Medulla oblongata (tissue), 1 donor: ENCODE results near the gene DIP2A.
A peak's percentile ranks its signal among the peaks of the same experiment; 100 is the strongest.

ENCODE experiments used
- DNase-seq: peaks from one replicate; pipeline ENCODE4 v3.0.0-alpha.2; 2015; ENCODE audit errors: extremely low spot score

Gene DIP2A

GRCh38 chr21:46597031-46597430 lies 138.3 kb downstream of the DIP2A start:
- DNase-seq, result peak; percentile 27

- peak; percentile 67 for DNase-seq
These were observed 139.2 kb downstream of the DIP2A start for GRCh38 chr21:46597896-46598343.

GRCh38 chr21:46598581-46599572 lies 140.2 kb downstream of the DIP2A start:
- DNase-seq, result peak; percentile 69

- DNase-seq, result no peak
These were observed 141.6 kb downstream of the DIP2A start for GRCh38 chr21:46600305-46600704.

- DNase-seq, result no peak
These were observed 142.3 kb downstream of the DIP2A start for GRCh38 chr21:46600978-46601377.

GRCh38 chr21:46603228-46603627 lies 144.5 kb downstream of the DIP2A start:
- DNase-seq, result peak; percentile 60

- DNase-seq, result no peak
These were observed 145.8 kb downstream of the DIP2A start for GRCh38 chr21:46604329-46604974.

- DNase-seq, result peak; percentile 97
These were observed 146.5 kb downstream of the DIP2A start, which contains the start of gene S100B for GRCh38 chr21:46604975-46605766. TSS of gene S100B (minus strand) at chr21:46605082. CDS start at chr21:46602415, 2,667 bp downstream.

GRCh38 chr21:46605767-46606426 lies 147.2 kb downstream of the DIP2A start:
- peak; percentile 72 for DNase-seq

- DNase-seq, result no peak
These were observed 147.7 kb downstream of the DIP2A start for GRCh38 chr21:46606427-46606813.

- DNase-seq, result no peak
These were observed 148.9 kb downstream of the DIP2A start for GRCh38 chr21:46607636-46608035.

- no peak for DNase-seq
These were observed 150.0 kb downstream of the DIP2A start for GRCh38 chr21:46608672-46609111.

GRCh38 chr21:46610018-46610701 lies 151.5 kb downstream of the DIP2A start:
- no peak for DNase-seq

GRCh38 chr21:46613391-46613790 lies 154.7 kb downstream of the DIP2A start:
- no peak for DNase-seq

GRCh38 chr21:46616050-46616449 lies 157.4 kb downstream of the DIP2A start:
- no peak for DNase-seq

GRCh38 chr21:46616656-46617055 lies 158.0 kb downstream of the DIP2A start:
- no peak for DNase-seq

- no peak for DNase-seq
These were observed 158.8 kb downstream of the DIP2A start for GRCh38 chr21:46617267-46618051.

- no peak for DNase-seq
These were observed 160.2 kb downstream of the DIP2A start for GRCh38 chr21:46618738-46619379.
